GM10248 (cell line): ENCODE results near the gene WNT3.
"Not testable (repeated sequence)": the region's sequence is repeated elsewhere in the genome, so short reads cannot be mapped to it uniquely, and the experiment has no call there.

Experiments
- CTCF ChIA-PET: fragments of 300-600 bp; sonication (Branson Sonifier 250); formaldehyde crosslinking; extraction: SDS; loops from one replicate; lab custom pipeline; 2021; ENCODE audit warnings: antibody characterized with exemption; lab: Yijun Ruan, JAX
- POLR2A ChIA-PET: fragments of 350-650 bp; sonication (Branson Sonifier 250); formaldehyde crosslinking; extraction: SDS; loops from one replicate; lab custom pipeline; 2020; ENCODE audit warnings: antibody characterized with exemption; lab: Yijun Ruan, JAX
- DNase-seq: peaks from one replicate; pipeline ENCODE4 v3.0.0; 2012; ENCODE audit errors: extremely low spot score
- CTCF ChIP-seq: IDR thresholded peaks from 2 replicates; pipeline ENCODE4 v1.5.1; 2012; ENCODE audit warnings: mild to moderate bottlenecking, low read depth; ENCODE audit errors: extremely low read depth, missing control alignments, control extremely low read depth

WNT3 gene

GRCh38 chr17:46850688-46851028, 32.2 kb upstream of the WNT3 start:
- no peak for DNase-seq
- ChIA-PET CTCF (no interaction called here), POLR2A (no interaction called here)
- no peak for TF ChIP-seq CTCF

GRCh38 chr17:46848534-46848933, 30.0 kb upstream of the WNT3 start:
- ChIA-PET CTCF (interaction anchor here (1.9 kb wide), 1 partner anchor 13 kb away, joined by 9 read pairs; no protein-coding TSS in a partner anchor), POLR2A (no interaction called here)
- no peak for DNase-seq
- TF ChIP-seq CTCF: no peak

GRCh38 chr17:46847204-46848191, 29.0 kb upstream of the WNT3 start:
- POLR2A ChIA-PET: no interaction called here
- CTCF ChIA-PET: interaction anchor here (1.9 kb wide), 1 partner anchor 12 kb away, joined by 9 read pairs; no protein-coding TSS in a partner anchor
- TF ChIP-seq CTCF: no peak
- DNase-seq: no peak

- POLR2A ChIA-PET: no interaction called here
- TF ChIP-seq CTCF: peak; percentile 14
- CTCF ChIA-PET: interaction anchor here (0.8 to 1.7 kb wide), 7 partner anchors 9 to 100 kb away, joined by 3 to 7 read pairs (median 3); no protein-coding TSS in a partner anchor
- DNase-seq: no peak
Measured at GRCh38 chr17:46842835-46843234, 24.3 kb upstream of the WNT3 start.

GRCh38 chr17:46841561-46842379, 23.3 kb upstream of the WNT3 start:
- ChIA-PET CTCF (interaction anchor here (0.6 to 1.7 kb wide), 9 partner anchors 8 to 101 kb away, joined by 3 to 7 read pairs (median 4); no protein-coding TSS in a partner anchor), POLR2A (no interaction called here)
- no peak for DNase-seq

GRCh38 chr17:46840596-46840995, 22.1 kb upstream of the WNT3 start:
- CTCF ChIA-PET, DNase-seq, POLR2A ChIA-PET: not testable (repeated sequence)

More at GRCh38 chr17:46841561-46842379, 23.3 kb upstream of the WNT3 start:
- peak; percentile 51 for TF ChIP-seq CTCF

GRCh38 chr17:46839211-46839610, 20.7 kb upstream of the WNT3 start:
- ChIA-PET POLR2A (no interaction called here), CTCF (interaction anchor here (1.1 to 1.5 kb wide), 2 partner anchors 17 to 27 kb away, joined by 3 read pairs; no protein-coding TSS in a partner anchor)

More at GRCh38 chr17:46839211-46839610, 20.7 kb upstream of the WNT3 start:
- no peak for DNase-seq
- no peak for TF ChIP-seq CTCF
